Measurements from ENCODE around the gene RASSF7.

Gene RASSF7

DNA sequence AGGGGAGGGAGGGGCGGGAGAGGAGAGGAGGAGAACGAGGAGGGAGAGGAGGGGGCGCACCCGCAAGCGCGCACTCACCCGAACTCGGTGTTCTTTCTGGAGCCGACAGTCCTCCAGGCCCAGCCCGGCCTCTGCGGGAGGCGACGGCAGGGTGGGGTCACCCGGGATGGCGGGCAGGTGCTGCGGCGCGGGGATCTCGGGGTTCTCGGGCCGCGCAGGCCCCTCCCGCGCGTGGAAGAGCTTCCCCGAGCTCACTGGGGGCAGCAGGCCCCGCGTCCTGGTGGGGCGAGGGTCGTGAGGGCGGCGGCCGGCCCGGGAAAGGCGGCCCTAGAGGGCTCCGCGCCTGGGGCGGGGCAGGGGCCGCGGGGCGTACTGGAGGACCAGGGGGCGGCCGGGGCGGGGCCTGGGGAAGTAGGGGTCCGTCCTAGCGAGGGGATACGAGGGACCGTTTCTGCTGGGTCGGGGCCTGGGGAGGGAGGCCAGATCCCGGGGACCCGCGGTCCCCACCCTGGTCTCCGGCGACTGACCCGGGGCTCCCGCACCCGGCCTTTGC lies 5.5 kb upstream of the RASSF7 start:
- Histone ChIP-seq H3K4me1 (ENCODE audit: control insufficient read depth in 1 of 2, insufficient read depth in 2 of 2, low read length in 2 of 2) (peaks cover 0 to 23% of the 10 kb centered on the region in 2 donors), H3K9me3 (ENCODE audit: control insufficient read depth in 1 of 2, low read length in 2 of 2) (no peaks in the 10 kb centered on the region), H3K27ac (ENCODE audit: low read length) (no peak overlapping the region), H3K27me3 (ENCODE audit: low read depth, low read length) (peaks cover 16% of the 10 kb centered on the region), H3K36me3 (ENCODE audit: control insufficient read depth in 1 of 2, insufficient read depth in 2 of 2, low read length in 2 of 2) (no peaks in the 10 kb centered on the region), H3K4me3 (ENCODE audit: low read depth in 1 of 2, low read length in 2 of 2) (peak overlapping the region in 1 of 2 donors; percentile 45)

DNA sequence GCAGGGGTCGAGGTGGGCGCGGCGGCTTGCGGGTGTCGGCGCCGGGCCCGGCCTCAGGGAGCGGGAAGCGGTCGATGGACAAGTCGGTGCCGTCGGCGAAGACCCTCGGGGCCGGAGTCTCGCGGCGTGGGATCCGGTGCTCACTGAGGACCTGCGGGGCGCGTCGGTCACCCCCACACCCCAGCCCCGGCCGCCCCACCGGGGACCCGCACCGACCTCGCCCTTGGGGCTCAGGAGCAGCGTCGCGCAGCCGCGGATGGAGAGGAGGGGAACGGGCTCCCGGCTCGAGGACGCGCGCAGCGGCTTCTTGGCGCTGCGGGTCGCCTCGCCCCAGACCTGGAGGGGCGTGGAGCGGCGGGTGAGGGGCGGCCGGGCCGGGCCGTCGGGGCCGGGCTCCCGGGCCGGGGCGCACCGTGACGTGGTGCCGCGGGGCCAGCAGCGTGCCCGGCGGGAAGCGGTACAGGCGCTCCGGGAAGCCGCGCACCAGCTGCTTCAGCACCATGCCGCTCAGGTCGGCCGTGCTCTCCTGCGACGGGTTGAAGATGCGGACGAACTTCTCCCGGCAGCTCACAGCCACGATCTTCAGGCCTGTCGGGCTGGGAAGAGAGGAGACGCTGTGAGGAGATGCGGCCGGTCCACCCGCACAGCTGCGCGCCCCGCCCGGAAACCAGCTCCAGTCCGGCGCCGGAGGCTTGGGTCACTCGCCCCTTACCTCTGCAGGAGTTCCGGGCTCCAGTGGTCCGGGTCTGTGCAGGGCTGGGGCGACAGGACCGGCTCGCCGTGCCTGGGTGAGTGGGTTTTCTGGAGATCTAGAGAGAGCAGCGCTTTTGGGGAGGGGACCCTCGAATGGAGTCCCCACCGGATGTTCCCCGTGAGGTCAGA lies 4.7 kb upstream of the RASSF7 start:
- H3K27ac ChIP-seq (ENCODE audit: low read length) = no peak overlapping the region
- H3K36me3 ChIP-seq (ENCODE audit: control insufficient read depth in 1 of 2, insufficient read depth in 2 of 2, low read length in 2 of 2) = no peaks in the 10 kb centered on the region
- H3K9me3 ChIP-seq (ENCODE audit: control insufficient read depth in 1 of 2, low read length in 2 of 2) = no peaks in the 10 kb centered on the region
- H3K4me3 ChIP-seq (ENCODE audit: low read depth in 1 of 2, low read length in 2 of 2) = peak overlapping the region in 1 of 2 donors; percentile 45
- peaks cover 16% of the 10 kb centered on the region for H3K27me3 ChIP-seq (ENCODE audit: low read depth, low read length)
- H3K4me1 ChIP-seq (ENCODE audit: control insufficient read depth in 1 of 2, insufficient read depth in 2 of 2, low read length in 2 of 2) = peaks cover 0 to 24% of the 10 kb centered on the region in 2 donors

DNA sequence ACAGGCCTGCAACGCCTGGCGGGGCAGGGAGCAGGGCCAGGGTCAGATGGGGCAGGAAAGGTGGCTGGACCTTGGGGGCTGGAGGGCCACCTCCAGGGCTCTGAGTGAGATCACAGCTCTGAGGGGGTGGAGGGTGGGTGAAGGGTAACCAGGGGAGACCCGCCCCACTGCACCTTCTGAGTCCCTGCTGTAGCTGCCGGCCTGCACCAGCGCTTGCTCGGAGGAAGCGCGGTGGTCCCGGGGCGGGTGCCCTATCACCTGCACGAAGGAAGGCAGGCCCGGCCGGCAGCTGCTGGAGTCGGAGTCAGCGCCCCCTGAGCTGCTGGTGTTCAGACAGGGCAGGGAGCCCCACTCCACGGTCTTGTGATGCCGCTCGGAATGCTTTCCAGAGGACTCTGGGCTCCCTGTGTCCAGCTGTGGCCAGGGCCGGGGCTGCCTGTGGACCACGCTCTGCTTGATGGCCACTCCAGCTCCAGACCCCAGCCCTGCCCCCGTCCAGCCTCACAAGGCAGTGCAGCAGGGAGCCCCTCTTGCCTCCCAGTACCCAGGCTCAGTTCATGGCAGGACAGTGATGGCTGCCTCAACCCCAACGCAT lies 4.0 kb upstream of the RASSF7 start:
- H3K36me3 ChIP-seq (ENCODE audit: control insufficient read depth in 1 of 2, insufficient read depth in 2 of 2, low read length in 2 of 2) = no peaks in the 10 kb centered on the region
- H3K4me1 ChIP-seq (ENCODE audit: control insufficient read depth in 1 of 2, insufficient read depth in 2 of 2, low read length in 2 of 2) = peaks cover 0 to 31% of the 10 kb centered on the region in 2 donors
- H3K4me3 ChIP-seq (ENCODE audit: low read depth in 1 of 2, low read length in 2 of 2) = no peak overlapping the region
- H3K27ac ChIP-seq (ENCODE audit: low read length) = no peak overlapping the region
- no peaks in the 10 kb centered on the region for H3K9me3 ChIP-seq (ENCODE audit: control insufficient read depth in 1 of 2, low read length in 2 of 2)
- peaks cover 16% of the 10 kb centered on the region for H3K27me3 ChIP-seq (ENCODE audit: low read depth, low read length)

DNA sequence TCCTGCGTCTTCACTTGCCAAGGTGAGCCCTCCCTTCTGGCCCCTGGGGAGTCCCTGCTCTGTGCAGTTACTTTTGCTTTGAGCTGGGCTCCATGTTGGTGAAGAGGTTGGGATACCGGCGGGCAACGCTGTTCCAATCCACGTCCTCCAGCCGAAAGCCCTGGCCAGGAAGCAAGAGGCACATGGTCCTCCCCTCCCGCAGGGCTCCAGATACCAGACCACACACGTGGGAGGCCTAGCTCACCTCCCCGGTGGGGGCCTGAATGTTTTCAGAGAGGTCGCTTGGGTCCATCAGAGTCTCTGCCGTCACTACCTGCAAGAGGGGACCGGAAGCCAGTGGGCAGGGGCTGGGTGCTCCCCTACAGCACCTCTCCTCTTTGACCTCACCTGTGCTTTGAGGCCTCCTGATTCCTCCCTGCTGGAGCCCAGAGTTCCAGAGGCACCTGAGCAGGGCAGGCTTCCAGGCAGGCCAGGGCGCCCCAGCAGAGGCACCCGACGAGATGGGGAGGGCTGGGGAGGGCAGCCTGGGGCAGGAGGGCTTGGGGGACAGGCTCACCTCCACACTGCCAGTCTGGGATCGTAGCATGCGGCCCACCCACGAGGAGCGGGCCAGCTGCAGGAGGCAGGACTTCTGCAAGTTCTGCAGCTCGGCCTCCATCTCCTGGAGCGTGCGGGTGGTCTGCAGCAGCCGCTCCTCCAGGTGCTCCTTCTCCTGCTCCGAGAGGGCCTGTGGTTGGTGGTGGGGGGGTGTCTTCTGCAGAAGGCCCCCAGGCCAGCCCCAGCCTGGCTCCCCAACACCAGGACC lies 3.2 kb upstream of the RASSF7 start:
- Histone ChIP-seq H3K27ac (ENCODE audit: low read length) (no peak overlapping the region), H3K9me3 (ENCODE audit: control insufficient read depth in 1 of 2, low read length in 2 of 2) (no peaks in the 10 kb centered on the region), H3K4me3 (ENCODE audit: low read depth in 1 of 2, low read length in 2 of 2) (no peak overlapping the region), H3K27me3 (ENCODE audit: low read depth, low read length) (peaks cover 16% of the 10 kb centered on the region), H3K36me3 (ENCODE audit: control insufficient read depth in 1 of 2, insufficient read depth in 2 of 2, low read length in 2 of 2) (no peaks in the 10 kb centered on the region), H3K4me1 (ENCODE audit: control insufficient read depth in 1 of 2, insufficient read depth in 2 of 2, low read length in 2 of 2) (peaks cover 0 to 35% of the 10 kb centered on the region in 2 donors)

DNA sequence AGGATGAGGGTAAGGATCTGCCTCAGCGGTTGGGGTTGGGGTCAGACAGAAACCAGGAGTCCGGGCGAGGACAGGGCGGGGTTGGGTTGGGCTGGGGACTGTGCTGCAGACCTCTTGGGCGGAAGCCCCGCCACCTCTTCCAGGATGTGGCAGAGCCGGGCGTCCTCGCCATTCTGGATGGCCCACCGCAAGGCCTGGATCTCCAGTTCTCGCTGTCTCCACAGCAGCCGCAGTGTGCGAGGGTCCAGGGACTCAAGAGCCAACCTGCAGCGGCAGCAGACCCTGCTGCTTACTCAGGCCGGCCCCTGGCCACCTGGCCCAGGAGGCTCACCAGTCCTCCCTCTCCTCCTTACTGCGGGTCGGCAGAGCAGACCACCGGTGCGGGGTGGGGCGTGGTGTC lies 2.3 kb upstream of the RASSF7 start:
- Histone ChIP-seq H3K4me1 (ENCODE audit: control insufficient read depth in 1 of 2, insufficient read depth in 2 of 2, low read length in 2 of 2) (peaks cover 0 to 35% of the 10 kb centered on the region in 2 donors), H3K4me3 (ENCODE audit: low read depth in 1 of 2, low read length in 2 of 2) (no peak overlapping the region), H3K9me3 (ENCODE audit: control insufficient read depth in 1 of 2, low read length in 2 of 2) (no peaks in the 10 kb centered on the region), H3K27me3 (ENCODE audit: low read depth, low read length) (peaks cover 16% of the 10 kb centered on the region), H3K36me3 (ENCODE audit: control insufficient read depth in 1 of 2, insufficient read depth in 2 of 2, low read length in 2 of 2) (no peaks in the 10 kb centered on the region), H3K27ac (ENCODE audit: low read length) (no peak overlapping the region)

DNA sequence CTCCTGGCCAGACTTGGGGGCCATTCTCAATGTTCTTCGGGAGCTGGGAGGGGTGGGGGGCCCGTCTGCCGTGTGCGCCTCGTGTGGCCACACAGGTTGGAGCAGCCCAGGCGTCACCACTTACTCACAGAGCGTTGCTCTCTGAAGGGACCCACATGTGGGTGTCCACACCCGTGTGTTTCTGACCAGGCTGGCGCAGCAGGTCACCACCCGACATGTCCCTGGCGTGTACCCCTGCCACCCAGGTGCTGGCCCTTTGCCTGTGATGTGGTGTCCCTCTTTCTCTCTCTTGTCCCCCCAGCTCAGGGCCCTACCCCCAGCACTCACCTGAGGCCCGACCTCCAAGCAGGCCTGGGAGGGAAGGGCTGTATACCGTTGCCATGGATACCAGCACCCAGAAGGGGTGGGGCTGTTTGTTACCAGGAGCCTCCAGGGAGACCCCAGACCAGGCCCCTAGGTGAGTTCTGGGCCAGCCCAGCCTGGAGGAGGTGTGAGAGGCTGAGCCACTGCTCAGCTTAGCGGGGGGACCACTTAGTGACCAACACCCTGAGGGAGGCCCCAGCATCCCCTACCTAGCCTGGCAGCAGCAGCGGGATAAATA lies 1.6 kb upstream of the RASSF7 start:
- no peak overlapping the region for H3K4me3 ChIP-seq (ENCODE audit: low read depth in 1 of 2, low read length in 2 of 2)
- H3K36me3 ChIP-seq (ENCODE audit: control insufficient read depth in 1 of 2, insufficient read depth in 2 of 2, low read length in 2 of 2) = no peaks in the 10 kb centered on the region
- no peaks in the 10 kb centered on the region for H3K9me3 ChIP-seq (ENCODE audit: control insufficient read depth in 1 of 2, low read length in 2 of 2)
- H3K4me1 ChIP-seq (ENCODE audit: control insufficient read depth in 1 of 2, insufficient read depth in 2 of 2, low read length in 2 of 2) = peaks cover 0 to 35% of the 10 kb centered on the region in 2 donors
- peaks cover 13% of the 10 kb centered on the region for H3K27me3 ChIP-seq (ENCODE audit: low read depth, low read length)
- no peak overlapping the region for H3K27ac ChIP-seq (ENCODE audit: low read length)

DNA sequence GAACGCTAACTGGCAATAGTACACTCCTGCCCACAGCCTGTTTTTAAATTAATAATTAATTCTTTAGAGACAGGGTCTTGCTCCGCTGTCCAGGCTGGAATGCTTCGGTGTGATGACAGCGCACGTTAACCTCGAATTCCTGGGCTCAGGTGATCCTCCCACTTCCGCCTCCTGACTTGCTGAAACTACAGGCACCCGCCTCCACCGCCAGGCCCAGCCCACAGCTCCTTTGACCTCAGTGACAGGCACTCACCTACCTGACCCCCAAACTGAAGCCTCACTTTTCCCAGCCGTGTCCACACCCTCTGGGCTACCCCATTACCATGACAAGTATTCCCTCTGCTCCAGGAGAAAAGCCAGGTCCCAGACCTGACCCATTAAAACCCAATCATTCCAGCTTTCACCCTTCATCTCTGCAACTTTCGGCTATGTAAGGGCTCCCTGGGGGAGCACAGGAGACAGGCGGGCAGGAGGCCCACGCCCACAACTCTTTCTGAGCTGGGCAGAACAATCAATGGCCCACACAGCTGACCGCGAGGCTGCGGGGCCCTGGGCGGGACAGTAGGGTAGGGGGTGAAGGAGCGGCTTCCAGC lies 962 bp upstream of the RASSF7 start:
- Histone ChIP-seq H3K4me3 (ENCODE audit: low read depth in 1 of 2, low read length in 2 of 2) (peak overlapping the region; percentile 33 to 80), H3K36me3 (ENCODE audit: control insufficient read depth in 1 of 2, insufficient read depth in 2 of 2, low read length in 2 of 2) (no peaks in the 10 kb centered on the region), H3K27me3 (ENCODE audit: low read depth, low read length) (peaks cover 6% of the 10 kb centered on the region), H3K27ac (ENCODE audit: low read length) (peak overlapping the region; percentile 39), H3K9me3 (ENCODE audit: control insufficient read depth in 1 of 2, low read length in 2 of 2) (no peaks in the 10 kb centered on the region), H3K4me1 (ENCODE audit: control insufficient read depth in 1 of 2, insufficient read depth in 2 of 2, low read length in 2 of 2) (peaks cover 0 to 31% of the 10 kb centered on the region in 2 donors)

DNA sequence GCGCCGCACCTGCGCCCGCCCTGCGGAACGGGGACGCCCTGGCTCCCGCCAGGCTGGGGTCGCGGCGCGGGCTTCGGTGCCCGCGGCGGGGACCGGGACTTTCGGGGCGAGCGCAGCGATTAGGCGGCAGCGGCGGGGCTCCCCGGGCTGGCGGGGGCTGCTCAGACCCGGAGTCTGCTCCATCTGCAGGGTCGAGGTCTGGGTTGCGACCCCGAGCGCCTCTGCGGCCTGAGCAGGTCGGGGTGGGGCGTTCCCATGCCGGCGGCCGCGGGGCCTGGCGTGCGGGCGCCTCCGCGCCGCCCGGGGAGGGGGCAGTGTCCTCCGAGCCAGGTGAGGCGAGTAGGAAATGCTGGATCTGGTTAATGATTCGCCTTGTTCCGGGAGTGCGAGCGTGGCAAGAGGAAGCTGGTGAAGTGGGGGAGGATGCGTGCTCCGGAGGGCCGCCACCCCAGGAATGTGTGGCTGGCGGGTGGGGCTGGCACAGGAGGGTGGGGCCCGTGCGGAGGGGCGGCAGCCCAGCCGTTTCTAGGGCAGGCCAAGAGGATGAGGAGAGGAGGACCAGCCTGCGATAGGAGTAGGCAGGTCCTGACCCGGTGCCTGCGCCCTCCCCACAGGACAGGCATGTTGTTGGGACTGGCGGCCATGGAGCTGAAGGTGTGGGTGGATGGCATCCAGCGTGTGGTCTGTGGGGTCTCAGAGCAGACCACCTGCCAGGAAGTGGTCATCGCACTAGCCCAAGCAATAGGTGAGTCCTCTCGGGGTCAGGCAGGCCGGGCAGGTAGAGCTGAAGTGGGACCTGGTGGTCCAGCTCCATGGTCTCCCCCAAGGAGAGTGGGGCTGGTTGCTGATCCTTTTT lies 606 bp downstream of the RASSF7 start:
- peak overlapping the region; percentile 48 to 80 for H3K4me3 ChIP-seq (ENCODE audit: low read depth in 1 of 2, low read length in 2 of 2)
- peaks cover 0 to 20% of the 10 kb centered on the region in 2 donors for H3K4me1 ChIP-seq (ENCODE audit: control insufficient read depth in 1 of 2, insufficient read depth in 2 of 2, low read length in 2 of 2)
- H3K9me3 ChIP-seq (ENCODE audit: control insufficient read depth in 1 of 2, low read length in 2 of 2) = no peaks in the 10 kb centered on the region
- H3K27ac ChIP-seq (ENCODE audit: low read length) = no peak overlapping the region
- peaks cover 6% of the 10 kb centered on the region for H3K27me3 ChIP-seq (ENCODE audit: low read depth, low read length)
- H3K36me3 ChIP-seq (ENCODE audit: control insufficient read depth in 1 of 2, insufficient read depth in 2 of 2, low read length in 2 of 2) = no peaks in the 10 kb centered on the region

DNA sequence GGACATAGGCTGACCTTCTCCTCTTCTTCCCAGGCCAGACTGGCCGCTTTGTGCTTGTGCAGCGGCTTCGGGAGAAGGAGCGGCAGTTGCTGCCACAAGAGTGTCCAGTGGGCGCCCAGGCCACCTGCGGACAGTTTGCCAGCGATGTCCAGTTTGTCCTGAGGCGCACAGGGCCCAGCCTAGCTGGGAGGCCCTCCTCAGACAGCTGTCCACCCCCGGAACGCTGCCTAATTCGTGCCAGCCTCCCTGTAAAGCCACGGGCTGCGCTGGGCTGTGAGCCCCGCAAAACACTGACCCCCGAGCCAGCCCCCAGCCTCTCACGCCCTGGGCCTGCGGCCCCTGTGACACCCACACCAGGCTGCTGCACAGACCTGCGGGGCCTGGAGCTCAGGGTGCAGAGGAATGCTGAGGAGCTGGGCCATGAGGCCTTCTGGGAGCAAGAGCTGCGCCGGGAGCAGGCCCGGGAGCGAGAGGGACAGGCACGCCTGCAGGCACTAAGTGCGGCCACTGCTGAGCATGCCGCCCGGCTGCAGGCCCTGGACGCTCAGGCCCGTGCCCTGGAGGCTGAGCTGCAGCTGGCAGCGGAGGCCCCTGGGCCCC lies 1.4 kb downstream of the RASSF7 start:
- Histone ChIP-seq H3K36me3 (ENCODE audit: control insufficient read depth in 1 of 2, insufficient read depth in 2 of 2, low read length in 2 of 2) (no peaks in the 10 kb centered on the region), H3K27me3 (ENCODE audit: low read depth, low read length) (peaks cover 3% of the 10 kb centered on the region), H3K4me1 (ENCODE audit: control insufficient read depth in 1 of 2, insufficient read depth in 2 of 2, low read length in 2 of 2) (peaks cover 0 to 18% of the 10 kb centered on the region in 2 donors), H3K9me3 (ENCODE audit: control insufficient read depth in 1 of 2, low read length in 2 of 2) (no peaks in the 10 kb centered on the region), H3K27ac (ENCODE audit: low read length) (no peak overlapping the region), H3K4me3 (ENCODE audit: low read depth in 1 of 2, low read length in 2 of 2) (no peak overlapping the region)

Data from muscle layer of duodenum (tissue), 2 donors.